Right ventricle myocardium superior (tissue), 1 donor: Measurements from ENCODE around the gene SETD2. TPM values are rescaled to one million over a fixed set of nuclear protein-coding genes. Genes with fewer than 3 reads are reported as not detected.

Experiments
- ATAC-seq: fragments of 200-7000 bp; cut with Tn5 transposase; one replicate; pipeline ENCODE4 v1.9.1; 2020; ENCODE audit warnings: mild to moderate bottlenecking; ENCODE audit not compliant: poor library complexity
- DNase-seq: peaks from one replicate; pipeline ENCODE4 v3.0.0-alpha.2; 2020
- intact Hi-C: fragments of 100-400 bp; cut with DNase I; formaldehyde crosslinking; loops from one replicate; pipeline ENCODE4 v1.11.2; 2022
- total RNA-seq: library from RNA; stranded (reverse); fragmentation: NEBNext Ultra II Directional; extraction: Animal tissue kit (Norgen Biotek cat#: 25700); gene quantifications from one replicate; pipeline ENCODE4 v1.2.1, GENCODE V29; 2021
- donor health status: DM: no; HTN: yes; CAD: no; lungs with severe emphysema.

The SETD2 gene
- total RNA-seq, 1 donor from 2014 or later: 23.8 TPM

GRCh38 chr3:46979958-46980497 is 183.9 kb downstream of the SETD2 start:
- intact Hi-C loops: loop anchor here (5.0 kb wide), 2 partner anchors 48 to 182 kb away; partner anchors contain the start of gene SETD2
- peak; percentile 58 for DNase-seq
- no peak for ATAC-seq

GRCh38 chr3:46978985-46979944 is 184.6 kb downstream of the SETD2 start, which contains the start of gene NBEAL2:
TSS of gene NBEAL2 (plus strand) at chr3:46979666. CDS start at chr3:46979862, 196 bp downstream.
- DNase-seq (peak; percentile 99), ATAC-seq (peak; percentile 86)
- intact Hi-C loops: loop anchor here (5.0 kb wide), 2 partner anchors 47 to 183 kb away; partner anchors contain the start of gene SETD2

- DNase-seq (peak; percentile 26), ATAC-seq (no peak)
- intact Hi-C loops: loop anchor here (5.0 kb wide), 2 partner anchors 46 to 184 kb away; partner anchors contain the start of gene SETD2
These were observed 185.5 kb downstream of the SETD2 start for GRCh38 chr3:46978381-46978780.

GRCh38 chr3:46977811-46978195 is 186.1 kb downstream of the SETD2 start:
- no peak for ATAC-seq
- DNase-seq: no peak
- intact Hi-C loops: loop anchor here (5.0 kb wide), 2 partner anchors 46 to 184 kb away; partner anchors contain the start of gene SETD2

GRCh38 chr3:46976326-46977190 is 187.4 kb downstream of the SETD2 start, which contains the start of gene CCDC12:
TSS of gene CCDC12 (minus strand) at chr3:46976745. CDS start at chr3:46976732, 13 bp downstream.
- intact Hi-C loops: loop anchor here (5.0 kb wide), 2 partner anchors 44 to 186 kb away; partner anchors contain the start of gene SETD2
- DNase-seq (peak; percentile 95), ATAC-seq (peak; percentile 91)

GRCh38 chr3:46974421-46975171 is 189.3 kb downstream of the SETD2 start:
- intact Hi-C loops: loop anchor here (5.0 kb wide), 2 partner anchors 42 to 188 kb away; partner anchors contain the start of gene SETD2
- no peak for DNase-seq
- ATAC-seq: no peak

GRCh38 chr3:46972396-46972795 is 191.5 kb downstream of the SETD2 start:
- DNase-seq: no peak
- intact Hi-C loops: no loop called here

GRCh38 chr3:46971742-46972141 is 192.2 kb downstream of the SETD2 start:
- no peak for ATAC-seq
- intact Hi-C loops: no loop called here
- DNase-seq: no peak

More at GRCh38 chr3:46972396-46972795, 191.5 kb downstream of the SETD2 start:
- no peak for ATAC-seq

GRCh38 chr3:46971151-46971550 is 192.8 kb downstream of the SETD2 start:
- intact Hi-C loops: no loop called here
- DNase-seq: no peak
- no peak for ATAC-seq

- DNase-seq (peak; percentile 71), ATAC-seq (peak; percentile 79)
- intact Hi-C loops: no loop called here
These were observed 193.4 kb downstream of the SETD2 start for GRCh38 chr3:46970391-46971091.

GRCh38 chr3:46968783-46969428 is 195.0 kb downstream of the SETD2 start:
- ATAC-seq (no peak), DNase-seq (peak; percentile 37)
- intact Hi-C loops: no loop called here

- DNase-seq: no peak
- no peak for ATAC-seq
- intact Hi-C loops: no loop called here
These were observed 197.1 kb downstream of the SETD2 start for GRCh38 chr3:46966811-46967210.

Other genes starting within 250 kb of the SETD2 start
- 29.2 TPM for gene CCDC12, start 187.4 kb downstream of the SETD2 start, total RNA-seq
- 11.7 TPM for gene NBEAL2, start 184.4 kb downstream of the SETD2 start, total RNA-seq
- gene KIF9, start 118.7 kb upstream of the SETD2 start, total RNA-seq: 8.4 TPM
- gene KLHL18, start 118.8 kb upstream of the SETD2 start, total RNA-seq: 48.4 TPM
- gene PTPN23, start 216.9 kb upstream of the SETD2 start, total RNA-seq: 19.0 TPM